Endothelial cell of umbilical vein (primary cell): ENCODE measurements around the gene LYPD5. TPM values are rescaled to one million over a fixed set of nuclear protein-coding genes. Genes with fewer than 3 reads are reported as not detected.

Experiments used
- BruUV-seq: library from RNA; stranded (reverse); fragments of 400-500 nt; replicated peaks from 2 replicates; lab custom pipeline; 2021; lab: Mats Ljungman, UMichigan
- CTCF ChIA-PET: fragments of 300-600, 350-600 bp; sonication (Branson Sonifier 250); formaldehyde crosslinking; loops from one replicate; lab custom pipeline; 2021; ENCODE audit warnings: antibody characterized with exemption, inconsistent platforms; lab: Charles Lee
- POLR2A ChIA-PET: fragments of 300-600, 350-600 bp; sonication (Branson Sonifier 250); formaldehyde crosslinking; loops from one replicate; lab custom pipeline; 2021; ENCODE audit warnings: antibody characterized with exemption, inconsistent platforms; lab: Charles Lee
- DNase-seq: peaks from one replicate; pipeline ENCODE4 v3.0.0-alpha.2; 2011; ENCODE audit warnings: low read depth, low spot score
- FAIRE-seq: peaks from 2 replicates; lab custom pipeline; 2011; peaks lifted over from hg19 to GRCh38; lab: Jason Lieb, UNC
- H2AFZ ChIP-seq: 2 replicates; pipeline ENCODE4 v1.6.0; 2012; ENCODE audit warnings: low read depth, low read length, control low read depth, inconsistent platforms
- H3K27ac ChIP-seq: 2 replicates; pipeline ENCODE4 v1.5.1; 2011; ENCODE audit warnings: low read depth, mild to moderate bottlenecking, control low read depth, low read length, moderate library complexity; ENCODE audit not compliant: insufficient read depth
- H3K27me3 ChIP-seq, 2 experiments: 2 replicates each; pipeline versions ENCODE4 v1.6.0 to v1.6.1; 2011; ENCODE audit warnings: low read length in 2 of 2, mixed read lengths in 1 of 2; ENCODE audit not compliant: control insufficient read depth in 2 of 2, insufficient read depth in 2 of 2
- H3K36me3 ChIP-seq, 2 experiments: 2 replicates in 1 of 2; 3 replicates in 1 of 2; pipeline ENCODE4 v1.5.1; 2011; ENCODE audit warnings: low read length in 2 of 2, mild to moderate bottlenecking in 1 of 2, moderate library complexity in 1 of 2; ENCODE audit not compliant: control insufficient read depth in 2 of 2, insufficient read depth in 2 of 2; ENCODE audit errors: extremely low read depth in 1 of 2
- H3K4me1 ChIP-seq: 3 replicates; pipeline ENCODE4 v1.5.1; 2011; ENCODE audit warnings: mild to moderate bottlenecking, low read length; ENCODE audit not compliant: control insufficient read depth, insufficient read depth; ENCODE audit errors: extremely low read depth
- H3K4me2 ChIP-seq: 2 replicates; pipeline ENCODE4 v1.6.1; 2011; ENCODE audit warnings: low read length, control low read depth, mixed read lengths; ENCODE audit not compliant: insufficient read depth
- H3K4me3 ChIP-seq, 3 experiments: fragments of 200-600 bp in 1 of 3; sonication (generic), shearing (Covaris generic) in 1 of 3; replicated peaks in 1 of 3; 2 replicates each; pipeline ENCODE4 v1.5.1; 2011 to 2016; ENCODE audit warnings: control low read depth in 3 of 3, low read length in 3 of 3, mild to moderate bottlenecking in 2 of 3, inconsistent platforms in 1 of 3, low read depth in 1 of 3, moderate library complexity in 1 of 3; ENCODE audit not compliant: insufficient read depth in 1 of 3
- H3K79me2 ChIP-seq: 2 replicates; pipeline ENCODE4 v1.6.0; 2012; ENCODE audit warnings: low read length, inconsistent platforms; ENCODE audit not compliant: control insufficient read depth, insufficient read depth
- H3K9ac ChIP-seq: replicated peaks from 2 replicates; pipeline ENCODE3; 2011; ENCODE audit warnings: low read length, control low read depth; ENCODE audit not compliant: insufficient read depth; ENCODE audit errors: extremely low read depth
- H3K9me1 ChIP-seq: replicated peaks from 3 replicates; pipeline ENCODE4 v1.6.0; 2011; ENCODE audit warnings: mild to moderate bottlenecking, low read length; ENCODE audit not compliant: control insufficient read depth, insufficient read depth; ENCODE audit errors: extremely low read depth
- H3K9me3 ChIP-seq: replicated peaks from 2 replicates; pipeline ENCODE4 v1.5.1; 2012; ENCODE audit warnings: low read length, inconsistent platforms; ENCODE audit not compliant: control insufficient read depth, insufficient read depth
- H4K20me1 ChIP-seq: replicated peaks from 2 replicates; pipeline ENCODE3; 2011; ENCODE audit warnings: mild to moderate bottlenecking, low read length; ENCODE audit not compliant: control insufficient read depth, insufficient read depth; ENCODE audit errors: extremely low read depth
- FOS ChIP-seq: IDR thresholded peaks from 2 replicates; pipeline ENCODE4 v1.6.1; 2011; ENCODE audit warnings: mild to moderate bottlenecking, low read length, moderate library complexity, borderline replicate concordance; ENCODE audit not compliant: insufficient read depth
- GATA2 ChIP-seq: IDR thresholded peaks from 2 replicates; pipeline ENCODE4 v1.7.0; 2011; ENCODE audit warnings: low read depth, mild to moderate bottlenecking, moderate library complexity, mixed read lengths, low read length; ENCODE audit not compliant: insufficient read length, insufficient read depth
- POLR2A ChIP-seq: IDR thresholded peaks from 2 replicates; pipeline ENCODE4 v1.6.1; 2012; ENCODE audit warnings: low read depth, mild to moderate bottlenecking, control low read depth, low read length
- POLR2AphosphoS5 ChIP-seq: IDR thresholded peaks from 2 replicates; pipeline ENCODE4 v1.6.1; 2012; ENCODE audit warnings: low read depth, mild to moderate bottlenecking, control low read depth, low read length, moderate library complexity; ENCODE audit not compliant: insufficient read depth
- dilution Hi-C: fragments of 300-500 bp; cut with MboI; formaldehyde crosslinking; loops from one replicate; pipeline ENCODE4 v1.15.0; 2019; ENCODE audit warnings: low sequenced_read_pairs; ENCODE audit not compliant: extremely low pct_ligation_motif_present
- intact Hi-C: fragments of 100-400 bp; cut with micrococcal nuclease; formaldehyde crosslinking; loops from one replicate; pipeline ENCODE4 v1.10.0; 2022
- polyA plus RNA-seq, 4 experiments: library from polyadenylated mRNA; depleted of rRNA in 3 of 4; stranded (reverse) in 3 of 4; unstranded in 1 of 4; fragments of >200 nt; gene quantifications; 2 replicates each; pipeline versions ENCODE4 v1.2.1 to v1.2.3, GENCODE V29; 2011 to 2012; ENCODE audit warnings: missing spikeins in 1 of 4
- total RNA-seq: library from RNA; stranded (reverse); gene quantifications from 2 replicates; pipeline ENCODE4 v1.2.3, GENCODE V29; 2021
- TF ChIP-seq, protein P1 (sequence below), 2 donors: IDR thresholded peaks; 1 replicate in 1 of 2; 2 replicates in 1 of 2; pipeline ENCODE4 v1.5.1; 2011; ENCODE audit warnings: low read length in 2 of 2, mild to moderate bottlenecking in 2 of 2, moderate library complexity in 2 of 2, control low read depth in 1 of 2, inconsistent platforms in 1 of 2, low read depth in 1 of 2; ENCODE audit not compliant: insufficient read depth in 1 of 2; ENCODE audit errors: extremely low read depth in 1 of 2

Gene LYPD5
- total and polyA plus RNA-seq, 2 donors (not counting 3 experiments of a cell fraction or from before 2014, with no cell fraction given): 0.28 TPM; not detected in 1

DNA sequence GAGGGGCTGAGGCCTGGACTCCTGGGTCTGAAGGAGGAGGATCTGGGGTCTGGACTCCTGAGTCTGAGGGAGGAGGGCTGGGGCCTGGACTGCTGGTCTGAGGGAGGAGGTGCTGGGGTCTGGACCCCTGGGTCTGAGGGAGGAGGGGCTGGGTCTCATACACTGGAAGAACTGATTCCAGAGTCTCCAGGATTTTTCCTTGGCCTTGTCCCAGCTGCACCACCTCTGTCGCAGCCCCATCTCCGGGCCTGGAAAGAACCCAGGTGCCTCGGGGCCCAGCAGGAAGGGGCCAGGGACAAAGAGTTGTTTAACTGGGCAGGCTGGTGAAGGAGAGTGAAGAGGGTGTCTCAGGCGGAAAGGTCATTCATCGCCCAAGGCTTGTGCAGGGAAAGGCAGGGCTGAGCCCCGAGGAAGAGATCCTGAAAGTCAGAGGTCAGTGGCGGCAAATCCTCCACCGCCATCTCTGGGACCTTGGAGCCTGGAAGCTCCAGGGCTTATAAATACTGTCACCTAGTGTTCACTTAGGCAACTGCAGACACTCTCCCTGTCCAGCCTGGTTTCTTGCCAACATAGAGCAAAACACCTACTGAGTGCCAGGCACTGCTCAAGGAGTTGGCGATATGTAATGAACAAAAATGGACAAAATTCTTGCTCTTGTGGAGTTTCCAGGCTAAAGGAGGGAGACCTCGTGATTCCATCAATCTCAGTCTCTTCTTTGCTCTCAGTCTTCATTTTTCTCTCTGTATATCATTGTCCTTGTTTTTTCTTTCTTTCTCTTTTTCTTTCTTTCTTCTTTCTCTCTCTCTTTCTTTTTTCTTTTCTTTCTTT, 17.1 kb downstream of the LYPD5 start:
- FAIRE-seq: peak; percentile 78
- Histone ChIP-seq H3K79me2 (no peaks in the 10 kb centered on the region), H3K36me3 (no peaks in the 10 kb centered on the region), H2AFZ (peak overlapping the region; percentile 59), H3K9me1 (no peaks in the 10 kb centered on the region), H3K27me3 (no peaks in the 10 kb centered on the region), H3K9ac (no peak overlapping the region), H3K4me1 (peaks cover 10% of the 10 kb centered on the region), H3K27ac (no peak overlapping the region), H4K20me1 (no peaks in the 10 kb centered on the region), H3K4me2 (no peak overlapping the region), H3K9me3 (no peaks in the 10 kb centered on the region), H3K4me3 (no peak overlapping the region)
- POLR2A ChIA-PET: no interaction called here
- TF ChIP-seq GATA2: no peak
- no peak for TF ChIP-seq POLR2AphosphoS5
- TF ChIP-seq POLR2A: no peak
- TF ChIP-seq FOS: no peak
- TF ChIP-seq, protein P1, sequence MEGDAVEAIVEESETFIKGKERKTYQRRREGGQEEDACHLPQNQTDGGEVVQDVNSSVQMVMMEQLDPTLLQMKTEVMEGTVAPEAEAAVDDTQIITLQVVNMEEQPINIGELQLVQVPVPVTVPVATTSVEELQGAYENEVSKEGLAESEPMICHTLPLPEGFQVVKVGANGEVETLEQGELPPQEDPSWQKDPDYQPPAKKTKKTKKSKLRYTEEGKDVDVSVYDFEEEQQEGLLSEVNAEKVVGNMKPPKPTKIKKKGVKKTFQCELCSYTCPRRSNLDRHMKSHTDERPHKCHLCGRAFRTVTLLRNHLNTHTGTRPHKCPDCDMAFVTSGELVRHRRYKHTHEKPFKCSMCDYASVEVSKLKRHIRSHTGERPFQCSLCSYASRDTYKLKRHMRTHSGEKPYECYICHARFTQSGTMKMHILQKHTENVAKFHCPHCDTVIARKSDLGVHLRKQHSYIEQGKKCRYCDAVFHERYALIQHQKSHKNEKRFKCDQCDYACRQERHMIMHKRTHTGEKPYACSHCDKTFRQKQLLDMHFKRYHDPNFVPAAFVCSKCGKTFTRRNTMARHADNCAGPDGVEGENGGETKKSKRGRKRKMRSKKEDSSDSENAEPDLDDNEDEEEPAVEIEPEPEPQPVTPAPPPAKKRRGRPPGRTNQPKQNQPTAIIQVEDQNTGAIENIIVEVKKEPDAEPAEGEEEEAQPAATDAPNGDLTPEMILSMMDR (IDR thresholded peaks at IDR 0.05; ENCODE audit: extremely low read depth in 1 of 2, insufficient read depth in 1 of 2, low read depth in 1 of 2, low read length in 2 of 2): peak; percentile 97 to 98
- intact Hi-C loops (loop anchor here (1.0 kb wide), 5 partner anchors 19 to 250 kb away; partner anchors contain the start of genes IRGQ and ZNF576), dilution Hi-C loops (no loop called here)
- BruUV-seq: no TSS peak
- CTCF ChIA-PET: interaction anchor here (0.6 to 2.3 kb wide), 20 partner anchors 8 to 230 kb away, joined by 3 to 113 read pairs (median 5); partner anchors contain the start of gene SMG9
- DNase-seq: peak; percentile 73
